HT1080 (cell line): ENCODE data around the gene ALG2. TPM values are rescaled to one million over a fixed set of nuclear protein-coding genes. Genes with fewer than 3 reads are reported as not detected.
"Not testable (repeated sequence)": the region's sequence is repeated elsewhere in the genome, so short reads cannot be mapped to it uniquely, and the experiment has no call there.

Experiments
- DNase-seq: peaks from one replicate; pipeline ENCODE4 v3.0.0-alpha.2; 2015; ENCODE audit warnings: low read depth
- total RNA-seq: library from RNA; depleted of rRNA; stranded (reverse); fragments of >200 nt; shearing (Covaris generic); gene quantifications from 2 replicates; pipeline ENCODE4 v1.2.3, GENCODE V29; 2014

Gene ALG2
- total RNA-seq, 1 experiment from 2014 or later = 34.4 TPM

GRCh38 chr9:99196484-99196883, 25.3 kb downstream of the ALG2 start:
- DNase-seq = not testable (repeated sequence)

- DNase-seq = no peak
Observed at GRCh38 chr9:99193466-99193821, 28.3 kb downstream of the ALG2 start.

- peak; percentile 47 for DNase-seq
Observed at GRCh38 chr9:99192786-99193465, 28.8 kb downstream of the ALG2 start.

GRCh38 chr9:99190597-99191283, 31.0 kb downstream of the ALG2 start:
- no peak for DNase-seq

GRCh38 chr9:99189887-99190596, 31.7 kb downstream of the ALG2 start:
- no peak for DNase-seq

- no peak for DNase-seq
Observed at GRCh38 chr9:99189186-99189585, 32.6 kb downstream of the ALG2 start.

GRCh38 chr9:99187311-99187710, 34.4 kb downstream of the ALG2 start:
- DNase-seq = no peak

GRCh38 chr9:99185934-99186333, 35.8 kb downstream of the ALG2 start:
- DNase-seq = no peak

GRCh38 chr9:99185348-99185632, 36.5 kb downstream of the ALG2 start:
- DNase-seq = no peak

- DNase-seq = peak; percentile 97
Observed at GRCh38 chr9:99184475-99185347, 37.0 kb downstream of the ALG2 start.

- no peak for DNase-seq
Observed at GRCh38 chr9:99184110-99184474, 37.6 kb downstream of the ALG2 start.

- no peak for DNase-seq
Observed at GRCh38 chr9:99183616-99184015, 38.1 kb downstream of the ALG2 start.

GRCh38 chr9:99182356-99182755, 39.4 kb downstream of the ALG2 start:
- DNase-seq = no peak

- DNase-seq = peak; percentile 63
Observed at GRCh38 chr9:99181621-99182020, 40.1 kb downstream of the ALG2 start.

- DNase-seq = no peak
Observed at GRCh38 chr9:99181206-99181605, 40.5 kb downstream of the ALG2 start.

GRCh38 chr9:99180662-99181061, 41.1 kb downstream of the ALG2 start:
- DNase-seq = no peak

- no peak for DNase-seq
Observed at GRCh38 chr9:99180199-99180598, 41.5 kb downstream of the ALG2 start.

- no peak for DNase-seq
Observed at GRCh38 chr9:99178912-99179872, 42.5 kb downstream of the ALG2 start.

- DNase-seq = no peak
Observed at GRCh38 chr9:99177576-99178366, 44.0 kb downstream of the ALG2 start.

- DNase-seq = no peak
Observed at GRCh38 chr9:99176527-99177013, 45.2 kb downstream of the ALG2 start.
